Activated CD4-positive, CD25-positive, alpha-beta regulatory T cell treated with anti-CD3 and anti-CD28 coated beads, Interleukin-2, amount 50 U/mL, for 72 hours (primary cell): ENCODE results near the gene CORO2B.
"Not testable (repeated sequence)": the region's sequence is repeated elsewhere in the genome, so short reads cannot be mapped to it uniquely, and the experiment has no call there.

Source experiments
- DNase-seq: peaks from one replicate; pipeline ENCODE4 v3.0.0; 2021

Gene CORO2B

GRCh38 chr15:68653801-68654200 is 75.0 kb downstream of the CORO2B start:
- no peak for DNase-seq

GRCh38 chr15:68654786-68655560 is 76.2 kb downstream of the CORO2B start:
- no peak for DNase-seq

- no peak for DNase-seq
Measured at GRCh38 chr15:68655686-68656437, 77.1 kb downstream of the CORO2B start.

GRCh38 chr15:68656438-68656739 is 77.6 kb downstream of the CORO2B start:
- DNase-seq, result no peak

GRCh38 chr15:68658151-68658550 is 79.4 kb downstream of the CORO2B start:
- DNase-seq, result no peak

- DNase-seq, result no peak
Measured at GRCh38 chr15:68658641-68659358, 80.0 kb downstream of the CORO2B start.

GRCh38 chr15:68663526-68663925 is 84.7 kb downstream of the CORO2B start:
- DNase-seq, result no peak

GRCh38 chr15:68666120-68666811 is 87.5 kb downstream of the CORO2B start:
- DNase-seq, result no peak

GRCh38 chr15:68666812-68667450 is 88.1 kb downstream of the CORO2B start:
- DNase-seq, result no peak

GRCh38 chr15:68667800-68668625 is 89.2 kb downstream of the CORO2B start:
- no peak for DNase-seq

GRCh38 chr15:68668926-68669600 is 90.3 kb downstream of the CORO2B start:
- no peak for DNase-seq

GRCh38 chr15:68672251-68672650 is 93.5 kb downstream of the CORO2B start:
- DNase-seq, result no peak

- DNase-seq, result no peak
Measured at GRCh38 chr15:68672781-68673205, 94.0 kb downstream of the CORO2B start.

- DNase-seq, result no peak
Measured at GRCh38 chr15:68674975-68675374, 96.2 kb downstream of the CORO2B start.

GRCh38 chr15:68676011-68676605 is 97.3 kb downstream of the CORO2B start:
- peak; percentile 15 for DNase-seq

- DNase-seq, result peak; percentile 23
Measured at GRCh38 chr15:68676926-68677325, 98.1 kb downstream of the CORO2B start.

GRCh38 chr15:68677996-68678395 is 99.2 kb downstream of the CORO2B start:
- no peak for DNase-seq

GRCh38 chr15:68678746-68679145 is 100.0 kb downstream of the CORO2B start:
- DNase-seq, result peak; percentile 19

- peak; percentile 18 for DNase-seq
Measured at GRCh38 chr15:68679161-68679560, 100.4 kb downstream of the CORO2B start.

GRCh38 chr15:68679961-68680371 is 101.2 kb downstream of the CORO2B start:
- DNase-seq, result peak; percentile 15

GRCh38 chr15:68680756-68681155 is 102.0 kb downstream of the CORO2B start:
- not testable (repeated sequence) for DNase-seq
